Measurements from ENCODE around the gene HDAC9. TPM values are rescaled to one million over a fixed set of nuclear protein-coding genes. Genes with fewer than 3 reads are reported as not detected.

HDAC9 gene
- total RNA-seq, 1 experiment from 2014 or later: 7.7 TPM

DNA sequence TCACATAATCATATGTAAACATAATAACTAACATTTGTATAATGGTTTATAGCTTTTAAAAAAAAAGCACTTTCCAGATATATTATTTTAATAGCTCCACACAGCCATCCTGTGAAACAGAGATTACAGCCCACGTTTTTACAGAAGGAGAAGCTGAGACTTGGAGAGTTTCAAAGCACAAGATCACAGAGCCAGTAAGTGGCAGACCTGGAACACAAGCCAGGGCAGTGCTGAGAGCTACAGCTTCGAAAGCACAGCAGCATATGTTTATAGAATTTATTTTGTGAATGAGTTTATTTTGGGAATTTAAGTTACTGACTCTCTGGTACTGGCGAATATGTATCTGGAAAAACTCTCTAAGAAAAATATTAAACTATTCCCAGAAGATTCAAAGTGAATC lies 149.4 kb downstream of the HDAC9 start:
- Histone ChIP-seq H3K4ac (ENCODE audit: low read depth, low read length) (no peak overlapping the region), H4K8ac (replicated peaks; ENCODE audit: insufficient read length, low read depth, low read length) (no peak overlapping the region), H3K27ac (ENCODE audit: insufficient read length, low read depth, low read length) (no peak overlapping the region), H2BK12ac (ENCODE audit: insufficient read length, low read depth, low read length) (no peak overlapping the region), H3K14ac (ENCODE audit: insufficient read depth, low read length) (no peak overlapping the region), H3K23me2 (ENCODE audit: insufficient read length, low read depth, low read length, poor library complexity, severe bottlenecking) (no peaks in the 10 kb centered on the region), H3K79me2 (ENCODE audit: insufficient read depth, low read length) (no peaks in the 10 kb centered on the region), H3K23ac (ENCODE audit: insufficient read length, low read depth, low read length) (no peak overlapping the region), H4K91ac (ENCODE audit: insufficient read length, low read depth, low read length) (no peak overlapping the region), H3K4me2 (ENCODE audit: insufficient read depth, insufficient read length, low read length) (no peak overlapping the region), H3K18ac (ENCODE audit: insufficient read length, low read depth, low read length) (no peak overlapping the region), H2AK5ac (ENCODE audit: insufficient read length, low read length) (no peak overlapping the region), H4K20me1 (ENCODE audit: control insufficient read depth, insufficient read depth, insufficient read length) (no peaks in the 10 kb centered on the region), H3K9me3 (ENCODE audit: control insufficient read depth, low read depth, low read length) (no peaks in the 10 kb centered on the region), H2AFZ (ENCODE audit: low read length) (no peak overlapping the region), H3K9ac (ENCODE audit: extremely low read depth, insufficient read length, low read length) (no peak overlapping the region), H3T11ph (ENCODE audit: low read length) (no peak overlapping the region), H3K4me1 (ENCODE audit: insufficient read depth, low read length) (no peaks in the 10 kb centered on the region), H2BK15ac (ENCODE audit: low read depth, low read length) (no peak overlapping the region), H2BK20ac (ENCODE audit: low read depth, low read length, poor library complexity, severe bottlenecking) (no peak overlapping the region), H3K56ac (ENCODE audit: insufficient read length, low read depth, low read length) (no peak overlapping the region), H3K27me3 (ENCODE audit: insufficient read depth, low read length) (no peaks in the 10 kb centered on the region), H2BK120ac (ENCODE audit: low read depth, low read length, poor library complexity, severe bottlenecking) (no peak overlapping the region), H4K5ac (ENCODE audit: insufficient read length, low read depth, low read length) (no peak overlapping the region), H2BK5ac (ENCODE audit: insufficient read length, low read length) (no peak overlapping the region), H3K79me1 (ENCODE audit: insufficient read depth, low read depth, low read length, poor library complexity, severe bottlenecking) (no peaks in the 10 kb centered on the region)
- no peaks in the 10 kb centered on the region for H3K9me3 Mint-ChIP-seq
- peaks cover 0 to 7% (median 0%) of the 10 kb centered on the region in 3 experiments; a peak in 2 of 7 replicates for H3K36me3 Mint-ChIP-seq (ENCODE audit: insufficient read depth in 1 of 3, low read depth in 3 of 3)
- H3K4me3 Mint-ChIP-seq: no peak overlapping the region
- no peak overlapping the region for H3K27ac Mint-ChIP-seq
- no peak for DNase-seq
- WGBS (ENCODE audit: extremely low coverage, insufficient read length, low lambda C conversion rate): no CpG with 5 or more reads among the region's 3 CpGs
- H3K27me3 Mint-ChIP-seq (ENCODE audit: low read depth): no peaks in the 10 kb centered on the region
- H3K4me1 Mint-ChIP-seq: peaks cover 0 to 2% of the 10 kb centered on the region in 2 experiments; a peak in 2 of 4 replicates
- no peak for TF ChIP-seq CTCF (conservative IDR thresholded peaks at IDR 0.05)

All from H9 (cell line).